K562 (cell line): Measurements from ENCODE around the gene FTO. TPM values are rescaled to one million over a fixed set of nuclear protein-coding genes. Genes with fewer than 3 reads are reported as not detected.

Experiments used
- CTCF ChIP-seq, 3 experiments: IDR thresholded peaks in 2 of 3; conservative IDR thresholded peaks in 1 of 3; 2 replicates each; pipeline ENCODE4 v1.5.1; 2011 to 2012; ENCODE audit warnings: low read length in 3 of 3, mild to moderate bottlenecking in 3 of 3, control low read depth in 2 of 3, improper control_type of control experiment in 1 of 3, inconsistent platforms in 1 of 3, low read depth in 1 of 3, mixed read lengths in 1 of 3, moderate library complexity in 1 of 3; ENCODE audit not compliant: insufficient read depth in 2 of 3
- EWSR1 ChIP-seq: fragments of 450-650 bp; IDR thresholded peaks from 2 replicates; pipeline ENCODE4 v1.6.1; 2018; ENCODE audit warnings: borderline replicate concordance, mild to moderate bottlenecking, low read depth, moderate library complexity; ENCODE audit not compliant: partially characterized antibody
- GTF2B ChIP-seq: IDR thresholded peaks from 2 replicates; pipeline ENCODE4 v1.6.1; 2011; ENCODE audit not compliant: insufficient read length; ENCODE audit errors: extremely low read depth
- GTF2E2 ChIP-seq: fragments of 200-800 bp; sonication (Bioruptor generic); IDR thresholded peaks from 2 replicates; pipeline ENCODE4 v1.6.1; 2016; ENCODE audit warnings: missing genetic modification characterization, missing compliant biosample characterization
- KAT2B ChIP-seq: IDR thresholded peaks from one replicate; pipeline ENCODE4 v1.6.1; 2012; ENCODE audit warnings: low read depth, mild to moderate bottlenecking, control low read depth, inconsistent platforms, low read length, moderate library complexity
- PRDM10 ChIP-seq: fragments of 450-650 bp; IDR thresholded peaks from 2 replicates; pipeline ENCODE4 v1.6.1; 2018; ENCODE audit not compliant: partially characterized antibody
- SRSF3 ChIP-seq: fragments of 200-400 bp; formaldehyde crosslinking; IDR thresholded peaks from 2 replicates; pipeline ENCODE4 v1.6.1; 2016; ENCODE audit warnings: mild to moderate bottlenecking, low read length, moderate library complexity; ENCODE audit not compliant: insufficient read depth
- WHSC1 ChIP-seq: IDR thresholded peaks from one replicate; pipeline ENCODE4 v1.6.1; 2012; ENCODE audit warnings: low read length, control low read depth, inconsistent platforms
- ZBTB12 ChIP-seq: fragments of 250-450 bp; sonication (Bioruptor Pico); IDR thresholded peaks from 2 replicates; pipeline ENCODE4 v1.4.0; 2020
- ZBTB17 ChIP-seq: fragments of 450-650 bp; formaldehyde crosslinking; IDR thresholded peaks from 2 replicates; pipeline ENCODE4 v1.4.0; 2020; ENCODE audit warnings: mild to moderate bottlenecking
- ZKSCAN3 ChIP-seq: fragments of 250-450 bp; sonication (Bioruptor Pico); IDR thresholded peaks from 2 replicates; pipeline ENCODE4 v1.4.0; 2020
- ZNF347 ChIP-seq: fragments of 450-650 bp; formaldehyde crosslinking; IDR thresholded peaks from 2 replicates; pipeline ENCODE4 v1.4.0; 2020; ENCODE audit warnings: low read depth, mild to moderate bottlenecking, moderate library complexity
- polyA plus RNA-seq, 8 experiments: library from polyadenylated mRNA; depleted of rRNA in 4 of 8; stranded (reverse) in 5 of 8; unstranded in 3 of 8; fragments of >200 nt; fragmentation: Nextera tagmentation in 2 of 8; fragmentation: Illumina TruSeq in 1 of 8; extraction: Ambion mirVana in 2 of 8; extraction: Trizol in 1 of 8; gene quantifications; 2 replicates each; pipeline versions ENCODE4 v1.2.1 to v1.2.3, GENCODE V29; 2011 to 2014; ENCODE audit warnings: inconsistent platforms in 1 of 8, missing spikeins in 1 of 8
- total RNA-seq, 7 experiments: library from RNA; depleted of rRNA in 6 of 7; stranded (reverse); fragments of >200 nt in 6 of 7; fragmentation: Illumina TruSeq in 2 of 7; extraction: Trizol in 2 of 7; gene quantifications; 2 replicates each; pipeline versions ENCODE4 v1.2.1 to v1.2.3, GENCODE V29; 2011 to 2021; ENCODE audit warnings: low replicate concordance in 1 of 7

Gene FTO
- total and polyA plus RNA-seq, 9 of the 15 experiments (the other 6 are each of a cell fraction or from before 2014, with no cell fraction given): 11.3 to 27.7 (median 25.5) TPM

GRCh38 chr16:54165912-54166865, 462.2 kb downstream of the FTO start (continued):
- no peak for TF ChIP-seq GTF2B
- no peak for TF ChIP-seq GTF2E2 (tag)
- TF ChIP-seq CTCF (IDR thresholded peaks at IDR 0.05 in 2 of 3, conservative IDR thresholded peaks at IDR 0.05 in 1 of 3; ENCODE audit: insufficient read depth in 2 of 3, low read depth in 1 of 3, low read length in 3 of 3): no peak
- TF ChIP-seq ZNF347 (CRISPR knock-in tag): no peak
- TF ChIP-seq EWSR1: no peak
- TF ChIP-seq ZKSCAN3 (CRISPR knock-in tag): no peak
- TF ChIP-seq PRDM10: no peak
- no peak for TF ChIP-seq ZBTB17 (CRISPR knock-in tag)
- TF ChIP-seq SRSF3: no peak
- no peak for TF ChIP-seq WHSC1
- no peak for TF ChIP-seq ZBTB12 (CRISPR knock-in tag)
- no peak for TF ChIP-seq KAT2B
